ENCODE data around the gene TMEM9. TPM values are rescaled to one million over a fixed set of nuclear protein-coding genes. Genes with fewer than 3 reads are reported as not detected.

TMEM9 gene
- total and polyA plus RNA-seq, 2 of the 8 experiments (the other 6 are each of a cell fraction or from before 2014, with no cell fraction given) = 79.9 to 181 TPM

GRCh38 chr1:201123866-201124265 is 30.4 kb downstream of the TMEM9 start (continued):
- TF ChIP-seq ATF2 (IDR thresholded peaks at IDR 0.05; ENCODE audit: low read length) (no peak), RBBP5 (IDR thresholded peaks at IDR 0.05; ENCODE audit: borderline replicate concordance, low read depth, low read length) (no peak), GABPA (IDR thresholded peaks at IDR 0.05; ENCODE audit: borderline replicate concordance, insufficient read depth, low read length) (no peak), JUN (IDR thresholded peaks at IDR 0.05; ENCODE audit: low read depth, low read length) (no peak)
